Measurements from ENCODE around the gene UPF2.
A peak's percentile ranks its signal among the peaks of the same experiment; 100 is the strongest.
"Not testable (repeated sequence)": the region's sequence is repeated elsewhere in the genome, so short reads cannot be mapped to it uniquely, and the experiment has no call there.

Gene UPF2

GRCh38 chr10:12042797-12043651 is at the start of gene UPF2:
TSS of gene UPF2 (minus strand) at chr10:12042809. CDS start at chr10:12035423, 7,386 bp downstream.
- DNase-seq, result peak; percentile 94 to 96

GRCh38 chr10:12091421-12091820 is 48.8 kb upstream of the UPF2 start:
- no peak for DNase-seq

- DNase-seq, result no peak
Measured at GRCh38 chr10:12088919-12089318, 46.3 kb upstream of the UPF2 start.

GRCh38 chr10:12081879-12082557 is 39.4 kb upstream of the UPF2 start:
- no peak for DNase-seq

GRCh38 chr10:12081470-12081869 is 38.9 kb upstream of the UPF2 start:
- no peak for DNase-seq

- DNase-seq, result no peak
Measured at GRCh38 chr10:12077580-12078180, 35.1 kb upstream of the UPF2 start.

GRCh38 chr10:12073526-12073925 is 30.9 kb upstream of the UPF2 start:
- DNase-seq, result no peak

GRCh38 chr10:12071441-12071840 is 28.8 kb upstream of the UPF2 start:
- not testable (repeated sequence) for DNase-seq

- DNase-seq, result peak; percentile 93 to 95
Measured at GRCh38 chr10:12068449-12069269, 26.1 kb upstream of the UPF2 start, which contains the start of gene DHTKD1. TSS of gene DHTKD1 (plus strand) at chr10:12068954. CDS start at chr10:12069034, 80 bp downstream.

- DNase-seq, result no peak
Measured at GRCh38 chr10:12067336-12067735, 24.7 kb upstream of the UPF2 start.

- DNase-seq, result no peak
Measured at GRCh38 chr10:12063483-12063818, 20.8 kb upstream of the UPF2 start.

GRCh38 chr10:12062754-12063482 is 20.3 kb upstream of the UPF2 start:
- no peak for DNase-seq

- no peak for DNase-seq
Measured at GRCh38 chr10:12061124-12061523, 18.5 kb upstream of the UPF2 start.

- no peak for DNase-seq
Measured at GRCh38 chr10:12056748-12057147, 14.1 kb upstream of the UPF2 start.

- DNase-seq, result no peak
Measured at GRCh38 chr10:12055732-12056131, 13.1 kb upstream of the UPF2 start.

GRCh38 chr10:12051241-12051640 is 8.6 kb upstream of the UPF2 start:
- DNase-seq, result no peak

GRCh38 chr10:12050528-12050927 is 7.9 kb upstream of the UPF2 start:
- DNase-seq, result no peak

GRCh38 chr10:12048547-12048946 is 5.9 kb upstream of the UPF2 start:
- DNase-seq, result no peak

GRCh38 chr10:12045596-12045995 is 3.0 kb upstream of the UPF2 start:
- DNase-seq, result no peak

- DNase-seq, result no peak
Measured at GRCh38 chr10:12042409-12042796, 206 bp downstream of the UPF2 start.

GRCh38 chr10:12041766-12042408 is 722 bp downstream of the UPF2 start:
- peak in 1 of 2 experiments; percentile 3 for DNase-seq

Data from SHP77 (cell line).